ENCODE data around the gene DECR2. TPM values are rescaled to one million over a fixed set of nuclear protein-coding genes. Genes with fewer than 3 reads are reported as not detected.

Gene DECR2
- total and polyA plus RNA-seq, 2 of the 13 experiments (the other 11 are each of a cell fraction or from before 2014, with no cell fraction given), result 36.3 to 44.6 TPM

- no peak for TF ChIP-seq HNRNPK (IDR thresholded peaks at IDR 0.05; ENCODE audit: low read depth, low read length, poor library complexity, severe bottlenecking)
- TF ChIP-seq CAMTA2 (CRISPR knock-in tag; IDR thresholded peaks at IDR 0.05; ENCODE audit: borderline replicate concordance), result no peak
- TF ChIP-seq IKZF1 (IDR thresholded peaks at IDR 0.05), result no peak
- TF ChIP-seq ZNF788 (CRISPR knock-in tag; IDR thresholded peaks at IDR 0.05; ENCODE audit: borderline replicate concordance), result no peak
- TF ChIP-seq ZNF335 (CRISPR knock-in tag; IDR thresholded peaks at IDR 0.05), result no peak
- no peak for TF ChIP-seq ZNF256 (CRISPR knock-in tag; conservative IDR thresholded peaks at IDR 0.05)
- TF ChIP-seq ZNF333 (CRISPR knock-in tag; IDR thresholded peaks at IDR 0.05; ENCODE audit: borderline replicate concordance), result no peak
- no peak for TF ChIP-seq RCOR2 (CRISPR knock-in tag; IDR thresholded peaks at IDR 0.05)
- TF ChIP-seq KDM3A (CRISPR knock-in tag; IDR thresholded peaks at IDR 0.05; ENCODE audit: low read depth), result no peak
- no peak for TF ChIP-seq ZBTB8A (CRISPR knock-in tag; IDR thresholded peaks at IDR 0.05; ENCODE audit: borderline replicate concordance, low read depth)
- peak; percentile 51 for TF ChIP-seq PHF21A (CRISPR knock-in tag; IDR thresholded peaks at IDR 0.05)
- TF ChIP-seq TFDP1 (CRISPR knock-in tag; IDR thresholded peaks at IDR 0.05; ENCODE audit: borderline replicate concordance), result peak; percentile 83; the same call in 1 of the 2 replicates
- TF ChIP-seq TAF1 (CRISPR knock-in tag; IDR thresholded peaks at IDR 0.05), result no peak
- no peak for TF ChIP-seq SIN3B (IDR thresholded peaks at IDR 0.05; ENCODE audit: low read length)
- TF ChIP-seq ZBTB38 (CRISPR knock-in tag; IDR thresholded peaks at IDR 0.05), result no peak
- peak; percentile 49; the same call in 1 of the 2 replicates for TF ChIP-seq PITX1 (CRISPR knock-in tag; IDR thresholded peaks at IDR 0.05)
- no peak for TF ChIP-seq BRCA1 (CRISPR knock-in tag; IDR thresholded peaks at IDR 0.05)
- no peak for TF ChIP-seq TBL1XR1 (IDR thresholded peaks at IDR 0.05; ENCODE audit: borderline replicate concordance, low read length, partially characterized antibody)
- 0 out of 2 replicates have a peak, but pooled peaks have one; percentile 33 for TF ChIP-seq ZNF777 (CRISPR knock-in tag; IDR thresholded peaks at IDR 0.05)
- TF ChIP-seq IKZF5 (CRISPR knock-in tag; IDR thresholded peaks at IDR 0.05), result 0 out of 2 replicates have a peak, but pooled peaks have one; percentile 14
- TF ChIP-seq WIZ (CRISPR knock-in tag; IDR thresholded peaks at IDR 0.05), result no peak
- no peak for TF ChIP-seq ZNF597 (CRISPR knock-in tag; IDR thresholded peaks at IDR 0.05)
- TF ChIP-seq ZIK1 (CRISPR knock-in tag; IDR thresholded peaks at IDR 0.05; ENCODE audit: borderline replicate concordance, low read depth), result no peak
- no peak for TF ChIP-seq ATF3 (CRISPR knock-in tag; IDR thresholded peaks at IDR 0.05)
- TF ChIP-seq ZNF282 (IDR thresholded peaks at IDR 0.05; ENCODE audit: partially characterized antibody), result no peak
- TF ChIP-seq EZH2 (conservative IDR thresholded peaks at IDR 0.05; ENCODE audit: low read depth, low read length), result no peak
- TF ChIP-seq ZNF652 (CRISPR knock-in tag; IDR thresholded peaks at IDR 0.05; ENCODE audit: borderline replicate concordance, low read depth), result no peak
Observed at GRCh38 chr16:396605-397004, 5.1 kb upstream of the DECR2 start (continued).

Measured in HepG2 (cell line).